Measurements from ENCODE around the gene NXT2.
"Not testable (repeated sequence)": the region's sequence is repeated elsewhere in the genome, so short reads cannot be mapped to it uniquely, and the experiment has no call there.

NXT2 gene

DNA sequence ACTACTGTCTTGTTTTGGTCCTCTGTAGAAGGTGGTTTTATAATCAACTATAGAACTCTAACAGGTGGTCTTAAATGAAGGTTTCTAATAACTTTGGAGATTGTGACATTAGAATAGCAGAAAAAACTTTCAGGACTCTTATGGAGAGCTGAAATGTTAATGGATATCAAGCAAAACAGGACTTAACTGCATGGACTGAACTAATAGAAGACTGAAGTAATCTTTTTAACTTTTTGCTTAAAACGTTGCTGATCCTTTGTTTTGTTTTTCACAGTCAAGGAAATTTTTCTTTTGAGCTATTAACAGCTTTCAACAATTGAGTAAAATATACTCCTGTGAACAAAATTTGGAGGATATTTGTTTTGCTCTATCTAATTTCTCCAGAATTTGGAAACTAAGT, 17.2 kb downstream of the NXT2 start:
- DNase-seq (ENCODE audit: low read depth in 1 of 2, low spot score in 1 of 2), result no peak
- TF ChIP-seq JUND (IDR thresholded peaks at IDR 0.05; ENCODE audit: low read depth), result no peak
- in situ Hi-C loops (cut with HindIII; ENCODE audit: low pct_unique_long_range_greater_than_20kb, low sequenced_read_pairs), result no loop called here

DNA sequence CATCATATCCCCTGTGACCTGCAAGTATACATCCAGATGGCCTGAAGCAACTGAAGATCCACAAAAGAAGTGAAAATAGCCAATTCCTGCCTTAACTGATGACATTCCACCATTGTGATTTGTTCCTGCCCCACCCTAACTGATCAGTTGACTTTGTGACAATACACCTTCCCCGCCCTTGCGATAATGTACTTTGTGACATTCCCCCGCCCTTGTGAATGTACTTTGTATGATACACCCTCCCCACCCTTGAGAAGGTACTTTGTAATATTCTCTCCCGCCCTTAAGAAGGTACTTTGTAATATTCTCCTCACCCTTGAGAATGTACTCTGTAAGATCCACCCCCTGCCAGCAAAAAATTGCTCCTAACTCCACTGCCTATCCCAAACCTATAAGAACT, 39.4 kb downstream of the NXT2 start:
- DNase-seq (ENCODE audit: low read depth in 1 of 2, low spot score in 1 of 2), result not testable (repeated sequence)

DNA sequence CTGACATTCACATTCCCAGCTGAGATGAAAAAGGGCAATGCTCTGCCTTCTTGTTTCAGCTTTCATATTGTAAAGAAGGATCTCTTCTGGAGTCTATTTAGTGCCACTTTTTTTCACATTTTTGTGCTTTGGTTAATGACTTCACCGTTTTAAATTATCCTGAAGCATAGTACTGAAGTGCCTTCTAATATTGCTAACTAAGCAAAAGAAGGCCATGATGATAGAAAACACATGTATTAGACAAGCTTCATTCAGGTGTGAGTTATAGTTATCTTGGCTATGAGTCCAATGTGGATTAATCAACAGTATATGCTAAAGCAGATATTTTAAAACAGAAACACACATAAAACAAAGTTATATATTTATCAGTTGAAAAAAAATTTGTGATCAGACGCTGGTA, 40.4 kb downstream of the NXT2 start:
- DNase-seq (ENCODE audit: low read depth in 1 of 2, low spot score in 1 of 2), result no peak
- in situ Hi-C loops (cut with HindIII; ENCODE audit: low pct_unique_long_range_greater_than_20kb, low sequenced_read_pairs), result no loop called here
- no peak for TF ChIP-seq JUND (IDR thresholded peaks at IDR 0.05; ENCODE audit: low read depth)

More for the DNA sequence above, 39.4 kb downstream of the NXT2 start:
- in situ Hi-C loops (cut with HindIII; ENCODE audit: low pct_unique_long_range_greater_than_20kb, low sequenced_read_pairs), result not testable (repeated sequence)

DNA sequence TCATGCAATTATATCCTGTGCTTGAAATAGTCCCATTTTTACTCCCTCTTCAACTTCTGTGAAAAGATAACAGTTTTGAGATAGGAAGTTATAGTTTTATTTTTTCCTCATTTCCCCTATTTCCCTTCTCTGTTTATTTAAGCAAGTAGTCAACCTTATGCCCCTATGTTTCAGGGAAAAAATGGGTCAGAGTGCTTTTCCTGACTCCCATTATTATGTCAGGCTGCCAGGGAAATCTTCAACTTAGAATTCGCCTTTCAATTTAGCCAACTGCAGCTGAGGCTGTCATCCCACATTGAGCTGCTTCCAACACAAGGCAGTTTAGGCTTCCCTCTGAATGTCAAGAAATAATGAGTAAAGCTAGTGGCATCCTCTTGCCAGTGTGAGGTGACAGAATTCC, 42.3 kb downstream of the NXT2 start:
- in situ Hi-C loops (cut with HindIII; ENCODE audit: low pct_unique_long_range_greater_than_20kb, low sequenced_read_pairs), result no loop called here
- DNase-seq (ENCODE audit: low read depth in 1 of 2, low spot score in 1 of 2), result no peak
- TF ChIP-seq JUND (IDR thresholded peaks at IDR 0.05; ENCODE audit: low read depth), result no peak

GRCh38 chrX:109585488-109585887, 48.8 kb downstream of the NXT2 start:
- no peak for DNase-seq (ENCODE audit: low read depth in 1 of 2, low spot score in 1 of 2)
- no peak for TF ChIP-seq JUND (IDR thresholded peaks at IDR 0.05; ENCODE audit: low read depth)
- in situ Hi-C loops (cut with HindIII; ENCODE audit: low pct_unique_long_range_greater_than_20kb, low sequenced_read_pairs), result no loop called here

GRCh38 chrX:109590176-109590575, 53.5 kb downstream of the NXT2 start:
- in situ Hi-C loops (cut with HindIII; ENCODE audit: low pct_unique_long_range_greater_than_20kb, low sequenced_read_pairs), result no loop called here
- no peak for DNase-seq (ENCODE audit: low read depth in 1 of 2, low spot score in 1 of 2)
- no peak for TF ChIP-seq JUND (IDR thresholded peaks at IDR 0.05; ENCODE audit: low read depth)
